A204.1 (cell line): Measurements from ENCODE around the gene GNAI3.

Source experiments
- FAIRE-seq: peaks from 2 replicates; lab custom pipeline; 2012; peaks lifted over from hg19 to GRCh38; lab: Jason Lieb, UNC

Gene GNAI3

DNA sequence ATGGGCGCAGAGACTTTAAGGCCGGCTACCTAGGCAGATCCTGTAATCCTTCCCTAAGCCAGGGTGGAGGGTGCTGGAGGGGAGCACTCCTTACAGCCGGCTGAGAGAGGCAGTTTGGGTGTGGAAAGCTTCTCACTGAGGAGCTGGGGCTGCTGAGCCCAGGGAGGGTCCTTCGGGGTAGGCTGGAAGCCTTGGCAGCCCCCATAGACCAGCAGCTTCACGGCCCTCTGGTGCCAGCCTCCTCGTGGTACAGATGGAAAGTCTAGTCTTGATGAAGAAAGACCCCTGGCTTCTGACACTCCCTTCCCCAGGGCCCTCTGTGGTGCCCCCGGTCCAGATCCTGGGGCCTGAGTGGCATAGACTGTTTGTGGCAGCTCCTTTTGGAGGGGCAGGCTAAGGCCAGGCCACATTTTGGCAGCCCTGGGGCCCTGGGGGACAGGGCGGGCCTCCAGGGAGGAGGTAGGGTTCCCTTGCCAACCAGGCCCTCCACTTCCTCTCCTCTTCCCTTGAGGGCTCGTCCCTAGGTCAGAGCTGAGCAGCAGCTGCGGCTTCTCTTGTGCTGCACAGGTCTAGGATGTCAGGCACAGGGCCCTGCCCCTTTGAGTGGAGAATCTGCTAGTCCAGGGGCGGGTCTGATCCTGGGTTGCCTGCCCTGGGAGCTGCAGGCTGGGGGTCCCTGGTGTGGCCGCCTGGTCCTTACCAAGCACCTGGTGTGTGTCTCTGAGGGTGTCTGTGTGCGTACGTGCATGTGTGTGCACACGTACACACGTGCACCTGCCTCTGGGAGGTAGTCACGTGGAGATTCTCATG lies 76.0 kb downstream of the GNAI3 start:
- no peak for FAIRE-seq

DNA sequence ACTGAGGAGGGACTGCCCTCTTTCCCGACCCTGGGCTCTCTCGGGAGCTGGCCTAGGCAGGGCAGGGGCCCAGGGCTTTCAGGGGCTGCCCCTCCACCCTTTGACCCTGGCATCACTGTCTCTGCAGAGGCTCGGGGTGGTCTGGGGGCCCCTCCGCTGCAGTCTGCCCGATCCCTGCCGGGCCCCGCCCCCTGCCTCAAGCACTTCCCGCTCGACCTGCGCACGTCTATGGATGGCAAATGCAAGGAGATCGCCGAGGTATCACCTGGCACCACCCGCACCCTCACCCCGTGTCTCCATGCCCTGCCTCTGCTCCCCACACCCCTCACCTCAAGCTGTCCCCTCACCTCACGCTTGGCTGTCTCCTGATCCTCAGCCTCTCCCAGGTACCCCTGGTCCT lies 76.8 kb downstream of the GNAI3 start:
- FAIRE-seq, result no peak

DNA sequence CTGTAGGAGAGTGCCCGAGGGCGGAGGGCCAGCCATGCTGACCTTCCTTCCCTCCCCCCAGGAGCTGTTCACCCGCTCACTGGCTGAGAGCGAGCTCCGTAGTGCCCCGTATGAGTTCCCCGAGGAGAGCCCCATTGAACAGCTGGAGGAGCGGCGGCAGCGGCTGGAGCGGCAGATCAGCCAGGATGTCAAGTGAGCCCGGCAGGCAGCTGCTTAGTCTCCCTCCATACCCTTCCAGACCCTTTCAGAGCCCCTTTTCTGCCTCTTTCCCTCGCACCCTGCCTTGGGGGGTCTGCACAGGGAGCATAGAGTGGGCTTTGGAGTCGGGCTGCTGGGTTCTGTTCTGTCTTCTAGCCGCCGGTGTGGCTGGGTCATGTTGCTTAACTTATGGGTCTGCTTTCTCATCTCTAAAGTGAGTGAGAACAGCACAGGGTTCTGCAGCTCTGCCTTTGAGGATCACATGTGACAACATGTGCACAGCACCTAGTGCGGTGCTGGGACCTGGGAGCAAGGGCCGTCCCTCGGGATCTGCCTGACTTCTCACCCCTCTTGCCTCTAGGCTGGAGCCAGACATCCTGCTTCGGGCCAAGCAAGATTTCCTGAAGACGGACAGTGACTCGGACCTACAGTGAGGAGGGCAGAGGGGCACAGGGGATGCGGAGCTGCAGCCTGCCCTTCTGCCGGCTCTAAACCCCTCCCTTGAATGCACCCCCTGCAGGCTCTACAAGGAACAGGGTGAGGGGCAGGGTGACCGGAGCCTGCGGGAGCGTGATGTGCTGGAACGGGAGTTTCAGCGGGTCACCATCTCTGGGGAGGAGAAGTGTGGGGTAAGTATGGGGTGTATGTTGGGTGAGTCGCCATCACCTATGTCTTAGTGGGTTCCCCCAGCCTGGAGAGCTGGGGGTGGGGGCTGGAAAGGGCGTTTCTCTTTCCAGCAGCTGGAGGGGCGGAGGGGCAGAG lies 77.5 kb downstream of the GNAI3 start:
- no peak for FAIRE-seq

DNA sequence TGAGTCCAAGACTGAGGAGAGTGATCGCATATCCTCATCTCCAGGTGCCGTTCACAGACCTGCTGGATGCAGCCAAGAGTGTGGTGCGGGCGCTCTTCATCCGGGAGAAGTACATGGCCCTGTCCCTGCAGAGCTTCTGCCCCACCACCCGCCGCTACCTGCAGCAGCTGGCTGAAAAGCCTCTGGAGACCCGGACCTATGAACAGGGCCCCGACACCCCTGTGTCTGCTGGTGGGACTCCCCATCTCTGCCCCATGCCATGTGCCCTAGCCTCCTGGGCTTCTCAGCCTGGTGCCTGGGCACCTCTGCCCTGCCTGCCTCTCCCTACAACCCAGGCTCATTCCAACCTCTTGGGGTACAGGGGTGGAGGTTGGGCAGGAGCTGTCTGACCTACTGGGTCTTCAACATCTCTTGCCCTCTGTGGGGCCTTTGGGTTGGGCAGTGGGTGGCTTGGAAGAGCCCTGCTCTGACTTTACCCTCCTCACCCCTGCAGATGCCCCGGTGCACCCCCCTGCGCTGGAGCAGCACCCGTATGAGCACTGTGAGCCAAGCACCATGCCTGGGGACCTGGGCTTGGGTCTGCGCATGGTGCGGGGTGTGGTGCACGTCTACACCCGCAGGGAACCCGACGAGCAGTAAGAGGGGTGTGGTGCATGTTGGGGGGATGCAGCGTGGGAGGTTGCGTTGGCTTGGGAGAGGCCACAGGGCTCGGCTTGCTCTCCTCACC lies 78.4 kb downstream of the GNAI3 start:
- FAIRE-seq, result no peak

DNA sequence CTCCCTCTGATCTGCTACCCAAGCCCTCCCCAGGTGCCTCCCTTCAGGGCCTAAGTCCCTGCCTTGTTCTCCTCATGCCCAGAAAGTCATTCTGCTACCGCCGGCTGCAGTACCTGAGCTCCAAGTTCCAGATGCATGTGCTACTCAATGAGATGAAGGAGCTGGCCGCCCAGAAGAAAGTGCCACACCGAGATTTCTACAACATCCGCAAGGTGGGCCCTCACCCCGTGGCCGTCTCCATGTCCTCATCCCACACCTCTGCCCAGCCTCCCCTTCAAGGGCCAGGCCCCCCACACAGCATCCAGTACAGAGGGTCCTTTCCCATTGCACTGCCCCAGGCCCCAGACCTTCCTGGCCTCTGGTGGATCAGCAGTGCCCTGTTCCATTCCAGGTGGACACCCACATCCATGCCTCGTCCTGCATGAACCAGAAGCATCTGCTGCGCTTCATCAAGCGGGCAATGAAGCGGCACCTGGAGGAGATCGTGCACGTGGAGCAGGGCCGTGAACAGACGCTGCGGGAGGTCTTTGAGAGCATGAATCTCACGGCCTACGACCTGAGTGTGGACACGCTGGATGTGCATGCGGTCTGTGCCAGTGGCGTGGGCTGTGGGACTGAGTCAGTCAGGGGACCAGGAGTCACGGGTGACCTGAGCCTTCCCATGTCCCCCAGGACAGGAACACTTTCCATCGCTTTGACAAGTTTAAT lies 79.4 kb downstream of the GNAI3 start:
- no peak for FAIRE-seq

DNA sequence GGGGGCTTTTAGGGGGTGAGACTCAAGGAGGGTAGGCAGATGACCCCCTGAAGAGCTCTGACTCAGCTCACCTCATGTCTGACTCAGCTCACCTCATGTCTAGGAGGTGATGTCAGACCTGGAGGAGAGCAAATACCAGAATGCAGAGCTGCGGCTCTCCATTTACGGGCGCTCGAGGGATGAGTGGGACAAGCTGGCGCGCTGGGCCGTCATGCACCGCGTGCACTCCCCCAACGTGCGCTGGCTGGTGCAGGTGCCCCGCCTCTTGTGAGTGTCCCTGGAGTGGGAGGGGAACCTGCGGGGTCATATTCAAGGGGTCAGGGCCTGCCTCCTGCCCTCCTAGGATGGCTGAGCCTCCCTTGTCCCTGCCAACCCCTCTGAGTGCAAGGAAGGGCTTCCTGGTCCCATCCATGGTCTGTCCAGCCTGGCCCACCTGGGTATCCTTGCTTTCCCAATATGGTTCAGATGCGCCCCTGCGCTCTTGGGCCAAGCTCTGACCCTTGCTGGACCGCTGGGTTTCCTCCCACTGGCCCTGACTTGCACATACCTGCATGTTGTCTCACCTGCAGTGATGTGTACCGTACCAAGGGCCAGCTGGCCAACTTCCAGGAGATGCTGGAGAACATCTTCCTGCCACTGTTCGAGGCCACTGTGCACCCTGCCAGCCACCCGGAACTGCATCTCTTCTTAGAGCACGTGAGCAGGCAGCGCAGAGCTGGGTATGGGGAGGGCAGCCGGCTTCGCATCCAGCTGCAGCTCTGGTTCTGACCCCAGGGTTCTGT lies 80.3 kb downstream of the GNAI3 start:
- no peak for FAIRE-seq

DNA sequence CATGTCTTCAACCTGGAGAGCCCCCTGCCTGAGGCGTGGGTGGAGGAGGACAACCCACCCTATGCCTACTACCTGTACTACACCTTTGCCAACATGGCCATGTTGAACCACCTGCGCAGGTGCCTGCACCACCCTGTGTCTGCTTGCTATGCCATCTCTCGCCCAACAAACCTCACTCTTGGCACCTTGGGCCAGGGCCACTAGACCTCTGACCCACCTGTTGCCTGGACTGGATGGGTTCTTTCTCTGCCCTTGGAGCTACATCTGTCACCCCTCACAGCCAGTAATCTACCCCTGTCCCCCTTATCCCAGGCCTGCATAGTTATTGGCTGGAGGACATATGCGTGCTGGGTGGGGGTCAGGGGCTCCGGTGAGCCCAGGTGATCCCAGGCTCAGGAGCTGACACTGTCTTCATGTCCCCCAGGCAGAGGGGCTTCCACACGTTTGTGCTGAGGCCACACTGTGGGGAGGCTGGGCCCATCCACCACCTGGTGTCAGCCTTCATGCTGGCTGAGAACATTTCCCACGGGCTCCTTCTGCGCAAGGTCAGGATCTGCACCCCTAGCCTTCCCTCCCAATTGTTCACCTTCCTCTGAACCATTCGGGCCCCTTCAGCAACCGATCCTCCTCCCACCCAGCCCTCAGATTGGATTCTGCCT lies 81.1 kb downstream of the GNAI3 start:
- FAIRE-seq, result no peak

DNA sequence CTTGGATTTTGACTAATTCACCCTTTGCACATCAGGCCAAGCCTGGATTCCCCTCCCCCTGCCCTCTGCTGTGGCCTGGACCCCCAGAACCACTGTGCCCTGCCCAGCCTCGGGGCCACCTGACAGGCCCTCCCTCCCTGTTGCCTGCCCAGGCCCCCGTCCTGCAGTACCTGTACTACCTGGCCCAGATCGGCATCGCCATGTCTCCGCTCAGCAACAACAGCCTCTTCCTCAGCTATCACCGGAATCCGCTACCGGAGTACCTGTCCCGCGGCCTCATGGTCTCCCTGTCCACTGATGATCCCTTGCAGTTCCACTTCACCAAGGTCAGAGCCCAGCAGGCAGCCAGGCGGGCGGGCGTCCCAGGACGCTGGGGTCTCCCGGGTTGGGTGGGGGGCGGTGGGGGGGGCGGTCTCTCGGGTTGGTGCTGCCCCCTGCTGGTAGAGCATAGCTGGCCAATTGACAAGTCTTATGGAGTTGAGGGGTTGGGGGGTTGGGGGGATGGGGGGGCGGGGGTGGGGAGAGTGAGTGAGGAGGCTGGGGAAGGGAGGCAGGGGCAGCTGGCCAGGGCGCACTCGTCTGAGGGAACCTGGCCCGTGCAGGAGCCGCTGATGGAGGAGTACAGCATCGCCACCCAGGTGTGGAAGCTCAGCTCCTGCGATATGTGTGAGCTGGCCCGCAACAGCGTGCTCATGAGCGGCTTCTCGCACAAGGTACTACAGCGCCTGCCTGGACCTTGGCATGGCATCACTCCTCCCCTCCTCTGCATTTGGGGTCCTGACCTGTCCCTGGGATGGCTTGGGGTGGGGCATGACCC lies 81.9 kb downstream of the GNAI3 start:
- no peak for FAIRE-seq

DNA sequence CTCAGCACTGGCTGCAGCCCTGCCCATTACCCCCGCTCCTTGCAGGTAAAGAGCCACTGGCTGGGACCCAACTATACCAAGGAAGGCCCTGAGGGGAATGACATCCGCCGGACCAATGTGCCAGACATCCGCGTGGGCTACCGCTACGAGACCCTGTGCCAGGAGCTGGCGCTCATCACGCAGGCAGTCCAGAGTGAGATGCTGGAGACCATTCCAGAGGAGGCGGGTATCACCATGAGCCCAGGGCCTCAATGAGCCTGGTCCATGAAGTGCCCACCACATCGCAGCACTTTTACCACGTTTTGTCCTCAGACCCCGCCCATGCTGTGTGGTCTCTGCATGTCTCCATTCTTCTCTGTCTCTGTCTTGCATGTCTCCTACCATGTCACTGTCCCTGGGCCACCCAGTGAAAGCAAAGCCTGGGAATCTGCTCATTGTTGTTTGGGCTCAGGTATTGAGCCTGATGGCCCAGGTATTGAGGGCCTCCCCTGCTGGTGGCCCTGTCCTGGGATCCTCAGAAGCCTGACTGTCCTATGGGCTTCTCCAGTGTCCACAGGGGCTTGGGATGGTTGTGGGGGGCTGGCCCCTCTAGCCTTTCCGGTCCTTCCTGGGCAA lies 82.6 kb downstream of the GNAI3 start:
- no peak for FAIRE-seq

DNA sequence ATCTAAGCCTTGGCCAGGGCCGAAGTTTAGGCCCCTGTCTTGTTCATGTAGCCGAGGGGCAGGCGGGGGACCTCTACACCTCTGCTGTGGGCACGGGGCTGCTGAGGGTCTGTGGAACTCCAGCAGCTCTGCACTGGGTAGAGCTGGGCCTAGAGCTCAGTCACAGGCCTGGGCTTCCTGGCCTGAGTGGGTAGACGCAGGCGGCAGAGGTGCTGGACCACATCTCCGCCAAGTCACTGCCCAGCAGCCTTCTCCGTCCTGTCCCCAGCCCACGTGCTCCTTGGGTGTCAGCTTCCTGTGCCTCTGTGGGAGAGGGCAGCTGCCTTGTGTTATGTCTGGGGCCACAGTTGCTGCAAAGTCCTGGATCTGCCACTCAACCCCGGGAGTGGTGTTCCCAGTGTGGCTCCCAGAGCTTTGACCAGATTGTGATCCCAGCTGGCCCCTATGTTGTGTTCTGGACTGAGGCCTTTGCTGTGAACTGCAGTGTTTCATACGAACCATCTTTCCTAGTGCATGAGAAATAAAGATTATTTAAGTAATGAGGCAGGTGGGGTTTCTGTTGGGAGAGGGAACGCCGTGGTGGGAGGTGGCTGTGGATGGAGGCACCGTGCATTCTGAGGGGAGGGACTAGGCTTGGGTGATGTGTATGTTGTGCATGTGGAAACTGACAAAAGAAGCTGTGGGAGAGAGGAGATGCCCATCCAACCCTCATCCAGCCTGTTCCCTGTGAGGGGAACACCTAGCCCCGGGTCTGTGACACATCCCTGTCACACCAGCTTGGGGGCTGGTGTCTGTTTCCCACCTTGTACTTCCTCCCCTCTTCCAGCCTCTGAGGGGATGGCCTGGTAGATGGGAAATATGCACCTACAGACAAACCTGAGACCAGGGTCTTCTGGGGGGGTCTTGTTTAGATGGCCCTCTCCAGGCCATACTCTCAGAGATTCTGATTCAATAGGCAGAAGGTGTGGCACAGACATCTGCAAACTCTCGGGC lies 83.4 kb downstream of the GNAI3 start:
- FAIRE-seq, result no peak

DNA sequence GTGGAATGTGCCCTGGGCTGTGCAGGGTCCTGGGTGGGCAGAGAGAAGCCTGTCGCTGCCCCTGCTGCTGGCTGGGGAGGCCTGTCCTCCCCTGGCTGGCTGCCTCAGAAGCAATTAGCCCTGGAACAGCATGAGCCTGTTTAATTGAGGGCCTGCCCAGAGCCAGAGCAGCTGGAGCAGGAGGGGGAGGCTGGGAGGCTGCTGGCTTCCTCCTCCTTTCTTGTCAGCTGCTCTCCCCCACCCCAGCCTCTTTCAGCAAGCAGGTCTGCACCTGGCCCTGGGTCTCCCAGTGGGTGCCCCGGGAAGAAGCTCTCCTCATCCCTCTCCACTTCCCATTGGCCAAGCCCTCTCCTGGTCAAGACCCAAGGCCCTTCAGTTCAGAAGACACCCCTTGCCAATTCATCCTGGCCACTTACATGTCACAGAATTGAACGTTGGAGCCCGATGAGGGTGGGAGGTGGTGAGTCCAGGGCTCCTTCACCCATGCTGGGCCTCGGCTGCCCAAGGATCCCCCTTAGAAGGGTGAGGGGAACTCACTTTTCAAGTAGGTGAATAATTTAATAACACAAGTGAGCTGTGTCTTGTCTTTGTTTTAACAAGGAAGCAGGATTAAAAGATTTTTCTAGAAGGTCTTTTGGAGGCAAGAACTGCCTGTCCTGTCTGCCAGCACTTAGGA lies 84.4 kb downstream of the GNAI3 start:
- no peak for FAIRE-seq

DNA sequence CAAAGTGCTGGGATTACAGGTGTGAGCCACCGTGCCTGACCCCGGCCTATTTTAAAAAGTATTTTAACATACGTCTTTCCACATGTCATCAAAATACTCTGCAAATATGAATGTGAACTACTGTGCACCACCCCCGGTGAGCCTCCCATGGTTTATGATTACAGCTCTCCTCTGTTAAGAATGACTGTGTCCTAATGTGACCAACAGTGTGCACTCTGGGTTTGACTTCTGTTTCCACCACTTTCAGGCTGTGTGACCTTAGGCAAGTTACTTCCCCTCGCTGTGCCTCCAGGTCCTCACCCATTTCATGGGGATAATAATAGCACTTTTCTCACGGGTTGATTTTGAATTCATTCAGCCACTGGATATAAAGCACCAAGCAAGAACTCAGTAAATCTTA lies 85.9 kb downstream of the GNAI3 start:
- no peak for FAIRE-seq

DNA sequence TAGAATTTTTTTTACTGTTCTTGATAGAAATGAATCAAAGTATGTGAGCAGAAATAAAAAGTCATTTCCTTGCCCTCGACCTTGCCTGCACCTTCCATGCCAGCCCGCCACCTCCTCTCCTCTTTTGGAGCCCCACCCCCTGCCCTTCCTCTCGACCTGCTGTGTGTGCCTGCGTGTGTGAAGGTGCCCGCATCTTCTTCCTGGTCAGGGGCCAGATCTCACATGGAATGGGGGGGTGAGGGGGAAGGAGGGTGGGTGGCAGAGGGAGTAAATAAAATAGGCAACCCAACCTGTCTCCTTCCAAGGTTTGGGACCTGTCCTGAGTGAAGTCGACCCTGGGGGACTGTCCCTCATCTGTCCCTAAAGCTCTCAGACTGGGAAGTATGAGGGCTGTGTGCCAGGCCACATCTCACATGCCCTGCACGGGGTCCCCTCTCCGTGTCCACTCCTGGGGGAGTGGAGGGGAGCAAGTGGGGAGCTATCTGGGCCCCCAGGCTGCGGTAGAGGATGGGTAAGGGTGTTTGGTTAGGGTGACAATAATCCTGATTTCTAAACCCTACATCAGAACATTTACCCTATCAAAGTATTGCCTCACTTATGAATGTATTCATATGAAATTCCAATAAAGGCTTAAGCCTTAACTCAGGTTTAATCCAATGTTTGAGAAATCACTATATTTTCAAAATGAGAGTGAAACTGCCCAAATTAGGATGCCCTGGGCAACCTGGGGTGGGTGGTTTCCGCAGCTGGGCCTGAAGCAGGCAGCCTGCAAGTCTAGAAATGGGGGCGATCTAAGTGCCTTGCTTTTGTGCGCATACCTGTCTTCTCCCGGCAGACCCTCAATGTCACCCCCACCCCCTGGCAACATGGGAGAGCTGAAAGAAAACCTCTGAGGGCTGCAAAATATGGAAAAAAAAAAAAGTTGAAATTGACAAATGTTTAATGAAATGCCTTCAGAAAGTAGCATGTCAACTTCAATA lies 86.6 kb downstream of the GNAI3 start:
- FAIRE-seq, result no peak

DNA sequence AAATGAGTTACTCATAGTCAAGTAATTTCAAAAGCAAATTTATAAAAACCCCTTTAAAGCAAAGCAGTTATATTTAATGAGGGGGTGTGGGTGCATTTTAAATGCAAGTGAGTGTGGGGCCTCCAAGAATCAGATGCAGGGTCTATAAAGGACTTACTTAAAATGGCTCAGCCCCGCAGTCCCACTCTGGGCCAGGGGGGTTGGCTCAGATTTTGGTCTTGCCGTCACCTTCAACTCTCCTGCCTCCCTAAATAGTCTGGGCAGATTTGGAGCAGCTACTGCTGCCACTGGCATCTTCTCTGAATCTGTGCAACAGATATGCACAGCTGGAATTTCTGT lies 87.4 kb downstream of the GNAI3 start:
- no peak for FAIRE-seq

DNA sequence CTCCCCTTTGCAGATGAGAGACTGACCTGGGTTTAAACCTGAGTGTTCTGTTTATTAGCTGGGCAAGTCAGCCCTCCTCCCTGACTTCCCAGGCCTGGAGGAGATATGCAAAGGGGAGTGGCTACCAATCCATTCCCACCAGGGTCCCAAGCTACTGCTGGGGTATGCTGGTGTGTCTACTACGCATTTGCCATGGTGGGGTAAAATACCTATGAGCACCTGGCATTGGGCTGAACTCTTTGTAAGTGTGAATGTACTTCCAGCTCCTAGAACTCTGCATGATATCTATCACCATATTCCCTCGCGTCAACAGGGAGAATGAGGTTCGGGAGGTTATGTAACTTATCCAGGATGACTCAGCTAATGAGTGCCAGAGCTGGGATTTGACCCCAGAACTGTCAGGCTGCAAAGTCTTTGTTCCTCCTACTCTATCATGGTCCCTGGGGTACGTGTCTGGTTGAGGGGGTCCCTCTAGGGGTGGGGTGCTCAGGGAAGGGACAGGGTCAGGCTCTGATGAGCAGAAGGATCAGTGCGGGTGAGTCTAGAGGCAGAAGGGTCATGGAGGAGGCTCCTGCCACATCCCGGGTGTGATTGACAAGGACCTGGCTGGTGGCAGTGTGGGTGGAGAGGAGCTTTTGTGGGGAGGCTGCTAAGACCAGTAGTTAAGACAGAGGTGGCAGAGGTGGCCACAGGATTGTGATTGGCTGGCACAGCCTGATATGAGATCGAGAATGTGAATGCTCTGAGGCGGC lies 88.0 kb downstream of the GNAI3 start:
- no peak for FAIRE-seq

DNA sequence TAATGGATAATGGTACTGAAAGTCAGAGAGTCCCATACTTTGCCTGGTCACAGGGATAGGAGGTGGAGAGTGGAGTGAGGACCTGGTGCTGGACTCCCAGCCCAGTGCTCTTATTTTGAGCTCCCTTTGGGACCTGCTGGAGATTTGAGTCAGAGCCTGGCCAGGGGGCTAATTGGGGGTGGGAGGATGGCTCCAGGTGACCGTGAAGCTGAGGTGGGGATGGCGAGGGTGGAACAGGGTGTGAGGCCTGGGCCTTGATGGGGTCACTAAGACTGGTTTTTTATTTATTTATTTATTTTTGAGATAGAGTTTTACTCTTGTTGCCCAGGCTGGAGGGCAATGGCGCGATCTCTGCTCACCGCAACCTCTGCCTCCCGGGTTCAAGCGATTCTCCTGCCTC lies 89.0 kb downstream of the GNAI3 start:
- no peak for FAIRE-seq
